Gastrocnemius medialis (tissue), 4 donors: ENCODE measurements around the gene GHRL.

Experiments
- CTCF ChIP-seq, 5 experiments: fragments of 450-650 bp in 3 of 5; fragments of 200-600 bp in 2 of 5; sonication (generic) in 2 of 5; IDR thresholded peaks in 4 of 5; conservative IDR thresholded peaks in 1 of 5; 1 replicate in 4 of 5; 2 replicates in 1 of 5; pipeline ENCODE4 v1.5.1; 2016 to 2019; ENCODE audit warnings: antibody characterized with exemption in 5 of 5, mild to moderate bottlenecking in 3 of 5, moderate library complexity in 3 of 5
- POLR2A ChIP-seq, 2 donors: fragments of 450-650 bp; IDR thresholded peaks; one replicate each; pipeline ENCODE4 v1.6.1; 2017; ENCODE audit warnings: antibody characterized with exemption in 2 of 2, mild to moderate bottlenecking in 2 of 2, moderate library complexity in 2 of 2

GRCh38 chr3:10289077-10289476 lies 3.7 kb downstream of the GHRL start:
- TF ChIP-seq CTCF (IDR thresholded peaks at IDR 0.05 in 4 of 5, conservative IDR thresholded peaks at IDR 0.05 in 1 of 5), result no peak
- TF ChIP-seq POLR2A (IDR thresholded peaks at IDR 0.05), result no peak
